Measurements from ENCODE around the gene B3GNT8. TPM values are rescaled to one million over a fixed set of nuclear protein-coding genes. Genes with fewer than 3 reads are reported as not detected.
A peak's percentile ranks its signal among the peaks of the same experiment; 100 is the strongest.
"Not testable (repeated sequence)": the region's sequence is repeated elsewhere in the genome, so short reads cannot be mapped to it uniquely, and the experiment has no call there.

B3GNT8 gene
- total and polyA plus RNA-seq, 4 donors, result 0.50 to 7.8 (median 1.8) TPM

GRCh38 chr19:41437944-41438574 is 10.9 kb upstream of the B3GNT8 start:
- Histone ChIP-seq H3K27ac (ENCODE audit: low read depth, low read length) (no peak overlapping the region), H3K9me3 (ENCODE audit: control insufficient read depth, insufficient read depth, low read length) (no peaks in the 10 kb centered on the region), H3K4me1 (ENCODE audit: control insufficient read depth, insufficient read depth, low read length) (peaks cover 5% of the 10 kb centered on the region), H3K36me3 (ENCODE audit: control insufficient read depth, insufficient read depth, low read length) (peaks cover 21% of the 10 kb centered on the region), H3K4me3 (ENCODE audit: low read depth, low read length) (no peak overlapping the region), H3K27me3 (ENCODE audit: control insufficient read depth, insufficient read depth, low read length) (no peaks in the 10 kb centered on the region)
- DNase-seq (ENCODE audit: low read depth in 4 of 6, low spot score in 6 of 6), result no peak
- 94% methylated on average over 6 of the region's 7 CpGs for WGBS (ENCODE audit: insufficient coverage)

- Histone ChIP-seq H3K27me3 (ENCODE audit: control insufficient read depth, insufficient read depth, low read length) (no peaks in the 10 kb centered on the region), H3K27ac (ENCODE audit: low read depth, low read length) (no peak overlapping the region), H3K36me3 (ENCODE audit: control insufficient read depth, insufficient read depth, low read length) (peaks cover 36% of the 10 kb centered on the region), H3K4me1 (ENCODE audit: control insufficient read depth, insufficient read depth, low read length) (peaks cover 6% of the 10 kb centered on the region), H3K4me3 (ENCODE audit: low read depth, low read length) (no peak overlapping the region), H3K9me3 (ENCODE audit: control insufficient read depth, insufficient read depth, low read length) (no peaks in the 10 kb centered on the region)
- no peak for DNase-seq (ENCODE audit: low read depth in 4 of 6, low spot score in 6 of 6)
Measured at GRCh38 chr19:41436674-41436951, 9.4 kb upstream of the B3GNT8 start.

GRCh38 chr19:41435936-41436673 is 8.9 kb upstream of the B3GNT8 start:
- 98% methylated on average over 18 of the region's 19 CpGs for WGBS (ENCODE audit: insufficient coverage)
- Histone ChIP-seq H3K27me3 (ENCODE audit: control insufficient read depth, insufficient read depth, low read length) (no peaks in the 10 kb centered on the region), H3K27ac (ENCODE audit: low read depth, low read length) (no peak overlapping the region), H3K4me3 (ENCODE audit: low read depth, low read length) (no peak overlapping the region), H3K4me1 (ENCODE audit: control insufficient read depth, insufficient read depth, low read length) (peaks cover 10% of the 10 kb centered on the region), H3K36me3 (ENCODE audit: control insufficient read depth, insufficient read depth, low read length) (peaks cover 41% of the 10 kb centered on the region), H3K9me3 (ENCODE audit: control insufficient read depth, insufficient read depth, low read length) (no peaks in the 10 kb centered on the region)
- no peak for DNase-seq (ENCODE audit: low read depth in 4 of 6, low spot score in 6 of 6)

- not testable (repeated sequence) for H3K27me3 ChIP-seq (ENCODE audit: control insufficient read depth, insufficient read depth, low read length); H3K27ac ChIP-seq (ENCODE audit: low read depth, low read length); H3K9me3 ChIP-seq (ENCODE audit: control insufficient read depth, insufficient read depth, low read length); DNase-seq (ENCODE audit: low read depth in 4 of 6, low spot score in 6 of 6); H3K4me3 ChIP-seq (ENCODE audit: low read depth, low read length)
- peaks cover 48% of the 10 kb centered on the region for H3K36me3 ChIP-seq (ENCODE audit: control insufficient read depth, insufficient read depth, low read length)
- peaks cover 10% of the 10 kb centered on the region for H3K4me1 ChIP-seq (ENCODE audit: control insufficient read depth, insufficient read depth, low read length)
- 97% methylated on average over 9 of the region's 11 CpGs for WGBS (ENCODE audit: insufficient coverage)
Measured at GRCh38 chr19:41435376-41435775, 8.2 kb upstream of the B3GNT8 start.

GRCh38 chr19:41434450-41434849 is 7.3 kb upstream of the B3GNT8 start:
- Histone ChIP-seq H3K4me1 (ENCODE audit: control insufficient read depth, insufficient read depth, low read length) (peaks cover 5% of the 10 kb centered on the region), H3K4me3 (ENCODE audit: low read depth, low read length) (no peak overlapping the region), H3K36me3 (ENCODE audit: control insufficient read depth, insufficient read depth, low read length) (peaks cover 48% of the 10 kb centered on the region), H3K27me3 (ENCODE audit: control insufficient read depth, insufficient read depth, low read length) (no peaks in the 10 kb centered on the region), H3K9me3 (ENCODE audit: control insufficient read depth, insufficient read depth, low read length) (no peaks in the 10 kb centered on the region), H3K27ac (ENCODE audit: low read depth, low read length) (no peak overlapping the region)
- WGBS (ENCODE audit: insufficient coverage), result 88% methylated on average over 4 of the region's 5 CpGs
- no peak for DNase-seq (ENCODE audit: low read depth in 4 of 6, low spot score in 6 of 6)

- DNase-seq (ENCODE audit: low read depth in 4 of 6, low spot score in 6 of 6), result no peak
- Histone ChIP-seq H3K27ac (ENCODE audit: low read depth, low read length) (no peak overlapping the region), H3K4me1 (ENCODE audit: control insufficient read depth, insufficient read depth, low read length) (peaks cover 7% of the 10 kb centered on the region), H3K36me3 (ENCODE audit: control insufficient read depth, insufficient read depth, low read length) (peaks cover 52% of the 10 kb centered on the region), H3K4me3 (ENCODE audit: low read depth, low read length) (no peak overlapping the region), H3K9me3 (ENCODE audit: control insufficient read depth, insufficient read depth, low read length) (no peaks in the 10 kb centered on the region), H3K27me3 (ENCODE audit: control insufficient read depth, insufficient read depth, low read length) (no peaks in the 10 kb centered on the region)
- 85% methylated on average over 16 of the region's 18 CpGs for WGBS (ENCODE audit: insufficient coverage)
Measured at GRCh38 chr19:41433171-41433570, 6.0 kb upstream of the B3GNT8 start.

- Histone ChIP-seq H3K9me3 (ENCODE audit: control insufficient read depth, insufficient read depth, low read length) (no peaks in the 10 kb centered on the region), H3K27ac (ENCODE audit: low read depth, low read length) (no peak overlapping the region), H3K4me1 (ENCODE audit: control insufficient read depth, insufficient read depth, low read length) (peaks cover 13% of the 10 kb centered on the region), H3K4me3 (ENCODE audit: low read depth, low read length) (no peak overlapping the region), H3K27me3 (ENCODE audit: control insufficient read depth, insufficient read depth, low read length) (no peaks in the 10 kb centered on the region), H3K36me3 (ENCODE audit: control insufficient read depth, insufficient read depth, low read length) (peaks cover 54% of the 10 kb centered on the region)
- DNase-seq (ENCODE audit: low read depth in 4 of 6, low spot score in 6 of 6), result peak in 1 of 6 donors; percentile 19
- WGBS (ENCODE audit: insufficient coverage), result 81% methylated on average over 17 of the region's 23 CpGs
Measured at GRCh38 chr19:41431426-41432386, 4.5 kb upstream of the B3GNT8 start.

- DNase-seq (ENCODE audit: low read depth in 4 of 6, low spot score in 6 of 6), result peak in 1 of 6 donors; percentile 5
- Histone ChIP-seq H3K36me3 (ENCODE audit: control insufficient read depth, insufficient read depth, low read length) (peaks cover 58% of the 10 kb centered on the region), H3K27ac (ENCODE audit: low read depth, low read length) (no peak overlapping the region), H3K27me3 (ENCODE audit: control insufficient read depth, insufficient read depth, low read length) (no peaks in the 10 kb centered on the region), H3K9me3 (ENCODE audit: control insufficient read depth, insufficient read depth, low read length) (no peaks in the 10 kb centered on the region), H3K4me3 (ENCODE audit: low read depth, low read length) (no peak overlapping the region), H3K4me1 (ENCODE audit: control insufficient read depth, insufficient read depth, low read length) (peaks cover 13% of the 10 kb centered on the region)
- 82% methylated on average over 6 of the region's 6 CpGs for WGBS (ENCODE audit: insufficient coverage)
Measured at GRCh38 chr19:41430922-41431321, 3.7 kb upstream of the B3GNT8 start.

- Histone ChIP-seq H3K4me1 (ENCODE audit: control insufficient read depth, insufficient read depth, low read length) (peaks cover 13% of the 10 kb centered on the region), H3K27me3 (ENCODE audit: control insufficient read depth, insufficient read depth, low read length) (no peaks in the 10 kb centered on the region), H3K36me3 (ENCODE audit: control insufficient read depth, insufficient read depth, low read length) (peaks cover 76% of the 10 kb centered on the region), H3K27ac (ENCODE audit: low read depth, low read length) (no peak overlapping the region), H3K9me3 (ENCODE audit: control insufficient read depth, insufficient read depth, low read length) (no peaks in the 10 kb centered on the region), H3K4me3 (ENCODE audit: low read depth, low read length) (no peak overlapping the region)
- WGBS (ENCODE audit: insufficient coverage), result no CpG with 5 or more reads among the region's 1 CpG
- no peak for DNase-seq (ENCODE audit: low read depth in 4 of 6, low spot score in 6 of 6)
Measured at GRCh38 chr19:41428481-41428859, 1.3 kb upstream of the B3GNT8 start.
